Naive thymus-derived CD4-positive, alpha-beta T cell (primary cell): ENCODE data around the gene SH3RF3. TPM values are rescaled to one million over a fixed set of nuclear protein-coding genes. Genes with fewer than 3 reads are reported as not detected.
A peak's percentile ranks its signal among the peaks of the same experiment; 100 is the strongest.

Experiments
- ATAC-seq: fragments of 150-1000 bp; cut with Tn5 transposase; 2 replicates; pipeline ENCODE4 v1.10.0; 2021; ENCODE audit warnings: mild to moderate bottlenecking, moderate library complexity
- CTCF ChIA-PET: fragments of 350-600 bp; sonication (Branson Sonifier 250); formaldehyde crosslinking; loops from one replicate; lab custom pipeline; 2021; ENCODE audit warnings: antibody characterized with exemption; lab: Charles Lee
- POLR2A ChIA-PET: fragments of 350-600 bp; sonication (Branson Sonifier 250); formaldehyde crosslinking; loops from one replicate; lab custom pipeline; 2021; ENCODE audit warnings: antibody characterized with exemption, inconsistent platforms; lab: Charles Lee
- DNase-seq, 9 donors: peaks; one replicate each; pipeline versions ENCODE4 v3.0.0 to v3.0.0-alpha.2; 2020 to 2022; ENCODE audit warnings: mixed read lengths in 1 of 9
- H3K27ac ChIP-seq: one replicate; pipeline ENCODE4 v1.7.0; 2013; ENCODE audit warnings: mild to moderate bottlenecking, low read depth, low read length, moderate library complexity
- H3K27me3 ChIP-seq, 2 donors: one replicate each; pipeline ENCODE4 v1.7.0; 2013; ENCODE audit warnings: low read length in 2 of 2, mild to moderate bottlenecking in 2 of 2, moderate library complexity in 2 of 2; ENCODE audit not compliant: control insufficient read depth in 2 of 2, insufficient read depth in 2 of 2
- H3K36me3 ChIP-seq, 3 experiments: 1 replicate in 2 of 3; 2 replicates in 1 of 3; pipeline ENCODE4 v1.7.0; 2013; ENCODE audit warnings: low read length in 3 of 3, mild to moderate bottlenecking in 3 of 3, moderate library complexity in 1 of 3; ENCODE audit not compliant: insufficient read depth in 3 of 3, control insufficient read depth in 2 of 3
- H3K4me1 ChIP-seq, 2 donors: one replicate each; pipeline ENCODE4 v1.7.0; 2013; ENCODE audit warnings: low read length in 2 of 2, mild to moderate bottlenecking in 2 of 2, moderate library complexity in 1 of 2; ENCODE audit not compliant: control insufficient read depth in 2 of 2, insufficient read depth in 2 of 2
- H3K4me3 ChIP-seq: 2 replicates; pipeline ENCODE4 v1.7.0; 2013; ENCODE audit warnings: mild to moderate bottlenecking, low read length
- H3K9me3 ChIP-seq, 3 experiments: 1 replicate in 2 of 3; 2 replicates in 1 of 3; pipeline ENCODE4 v1.7.0; 2013; ENCODE audit warnings: low read length in 3 of 3; ENCODE audit not compliant: control insufficient read depth in 2 of 3
- H3K27ac Mint-ChIP-seq, 9 donors: one replicate each; pipeline ENCODE4 v1.8.0; 2020 to 2022; ENCODE audit warnings: mixed read lengths in 9 of 9, mild to moderate bottlenecking in 8 of 9, moderate library complexity in 5 of 9, inconsistent platforms in 2 of 9
- H3K27me3 Mint-ChIP-seq, 5 donors: one replicate each; pipeline ENCODE4 v1.8.0; 2021 to 2022; ENCODE audit warnings: mixed read lengths in 5 of 5, mild to moderate bottlenecking in 1 of 5
- H3K36me3 Mint-ChIP-seq, 5 donors: one replicate each; pipeline ENCODE4 v1.8.0; 2020 to 2022; ENCODE audit warnings: mixed read lengths in 5 of 5, mild to moderate bottlenecking in 3 of 5, inconsistent platforms in 1 of 5
- H3K4me1 Mint-ChIP-seq, 7 donors: one replicate each; pipeline ENCODE4 v1.8.0; 2020 to 2022; ENCODE audit warnings: mixed read lengths in 7 of 7, mild to moderate bottlenecking in 3 of 7, inconsistent platforms in 1 of 7
- H3K4me3 Mint-ChIP-seq, 10 donors: one replicate each; pipeline ENCODE4 v1.8.0; 2020 to 2022; ENCODE audit warnings: mild to moderate bottlenecking in 10 of 10, mixed read lengths in 10 of 10, moderate library complexity in 6 of 10, inconsistent platforms in 2 of 10
- H3K9me3 Mint-ChIP-seq, 11 donors: one replicate each; pipeline ENCODE4 v1.8.0; 2020 to 2022; ENCODE audit warnings: mixed read lengths in 11 of 11, mild to moderate bottlenecking in 4 of 11, inconsistent platforms in 1 of 11, moderate library complexity in 1 of 11
- intact Hi-C, 2 donors: fragments of 100-400 bp; cut with micrococcal nuclease; formaldehyde crosslinking; loops; one replicate each; pipeline ENCODE4 v1.15.1; 2023
- polyA plus RNA-seq, 2 donors: library from polyadenylated mRNA; unstranded; fragments of 300-500 nt; fragmentation: Illumina TruSeq; gene quantifications; one replicate each; pipeline ENCODE4 v1.2.3, GENCODE V29; 2021
- total RNA-seq, 6 experiments: library from RNA in 5 of 6; stranded (reverse) in 5 of 6; gene quantifications; 1 replicate in 5 of 6; 2 replicates in 1 of 6; pipeline ENCODE4 v1.2.3 and lab custom pipeline; 2021 to 2026

Gene SH3RF3
- total and polyA plus RNA-seq, 7 experiments from 2014 or later, result 0.19 to 11.5 (median 4.8) TPM

- Mint-ChIP-seq H3K27me3 (peaks cover 0 to 2% (median 0%) of the 10 kb centered on the region in 5 donors), H3K4me3 (no peak overlapping the region), H3K27ac (peak overlapping the region in 1 of 9 donors; percentile 48), H3K4me1 (peaks cover 0 to 39% (median 14%) of the 10 kb centered on the region in 7 donors), H3K36me3 (peaks cover 0 to 4% (median 0%) of the 10 kb centered on the region in 5 donors), H3K9me3 (peaks cover 0 to 2% (median 0%) of the 10 kb centered on the region in 11 donors)
- H3K36me3 ChIP-seq, result no peaks in the 10 kb centered on the region
- no peak overlapping the region for H3K27ac ChIP-seq
- H3K4me1 ChIP-seq, result no peaks in the 10 kb centered on the region
- ATAC-seq (no peak), DNase-seq (no peak)
- ChIA-PET CTCF (no interaction called here), POLR2A (no interaction called here)
- intact Hi-C loops, result no loop called here
- no peaks in the 10 kb centered on the region for H3K9me3 ChIP-seq
- no peak overlapping the region for H3K4me3 ChIP-seq
- H3K27me3 ChIP-seq, result no peaks in the 10 kb centered on the region
These were observed 140.9 kb downstream of the SH3RF3 start for GRCh38 chr2:109269706-109270504.

GRCh38 chr2:109270505-109271312, 141.7 kb downstream of the SH3RF3 start:
- DNase-seq (no peak), ATAC-seq (no peak)
- no peaks in the 10 kb centered on the region for H3K9me3 ChIP-seq
- peaks cover 0 to 4% (median 0%) of the 10 kb centered on the region in 5 donors for H3K36me3 Mint-ChIP-seq
- POLR2A ChIA-PET, result no interaction called here
- H3K9me3 Mint-ChIP-seq, result peaks cover 0 to 2% (median 0%) of the 10 kb centered on the region in 11 donors
- no peak overlapping the region for H3K4me3 ChIP-seq
- H3K27ac ChIP-seq, result no peak overlapping the region
- intact Hi-C loops, result no loop called here
- H3K27me3 ChIP-seq, result no peaks in the 10 kb centered on the region
- H3K27ac Mint-ChIP-seq, result peak overlapping the region in 1 of 9 donors; percentile 63
- peaks cover 0 to 2% (median 0%) of the 10 kb centered on the region in 5 donors for H3K27me3 Mint-ChIP-seq
- no peaks in the 10 kb centered on the region for H3K36me3 ChIP-seq
- no peaks in the 10 kb centered on the region for H3K4me1 ChIP-seq
- H3K4me1 Mint-ChIP-seq, result peaks cover 0 to 42% (median 14%) of the 10 kb centered on the region in 7 donors
- no peak overlapping the region for H3K4me3 Mint-ChIP-seq
- CTCF ChIA-PET, result no interaction called here

- H3K27ac ChIP-seq, result no peak overlapping the region
- no peak overlapping the region for H3K4me3 ChIP-seq
- H3K4me1 Mint-ChIP-seq, result peaks cover 0 to 35% (median 14%) of the 10 kb centered on the region in 7 donors
- no peaks in the 10 kb centered on the region for H3K4me1 ChIP-seq
- POLR2A ChIA-PET, result no interaction called here
- H3K27me3 Mint-ChIP-seq, result peaks cover 0 to 2% (median 0%) of the 10 kb centered on the region in 5 donors
- H3K36me3 Mint-ChIP-seq, result no peaks in the 10 kb centered on the region
- H3K27ac Mint-ChIP-seq, result no peak overlapping the region
- CTCF ChIA-PET, result no interaction called here
- no peaks in the 10 kb centered on the region for H3K27me3 ChIP-seq
- no peaks in the 10 kb centered on the region for H3K9me3 ChIP-seq
- no peaks in the 10 kb centered on the region for H3K9me3 Mint-ChIP-seq
- intact Hi-C loops, result no loop called here
- H3K36me3 ChIP-seq, result no peaks in the 10 kb centered on the region
- ATAC-seq, result no peak
- no peak for DNase-seq
- no peak overlapping the region for H3K4me3 Mint-ChIP-seq
These were observed 142.9 kb downstream of the SH3RF3 start for GRCh38 chr2:109271920-109272319.

DNA sequence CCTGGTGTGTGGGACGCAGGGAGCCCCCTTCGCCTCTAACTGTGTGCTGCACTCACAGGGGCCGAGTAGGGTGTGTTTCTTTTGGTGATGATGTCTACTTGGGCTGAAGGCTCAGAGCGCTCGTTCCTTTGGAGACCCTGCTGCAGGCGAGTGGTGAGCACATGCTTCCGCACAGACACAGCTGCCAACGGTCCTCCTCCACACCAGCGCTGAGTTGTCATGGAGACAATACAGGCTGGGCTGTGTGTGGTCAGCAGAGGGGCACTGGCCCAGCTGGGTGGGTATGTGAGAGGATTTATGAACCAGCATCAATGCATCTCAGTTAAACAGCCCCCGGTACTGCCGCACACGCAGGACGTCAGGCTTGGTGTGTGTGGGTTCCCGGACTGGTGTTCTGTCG, 143.5 kb downstream of the SH3RF3 start:
- no peak for ATAC-seq
- intact Hi-C loops, result no loop called here
- CTCF ChIA-PET, result no interaction called here

DNA sequence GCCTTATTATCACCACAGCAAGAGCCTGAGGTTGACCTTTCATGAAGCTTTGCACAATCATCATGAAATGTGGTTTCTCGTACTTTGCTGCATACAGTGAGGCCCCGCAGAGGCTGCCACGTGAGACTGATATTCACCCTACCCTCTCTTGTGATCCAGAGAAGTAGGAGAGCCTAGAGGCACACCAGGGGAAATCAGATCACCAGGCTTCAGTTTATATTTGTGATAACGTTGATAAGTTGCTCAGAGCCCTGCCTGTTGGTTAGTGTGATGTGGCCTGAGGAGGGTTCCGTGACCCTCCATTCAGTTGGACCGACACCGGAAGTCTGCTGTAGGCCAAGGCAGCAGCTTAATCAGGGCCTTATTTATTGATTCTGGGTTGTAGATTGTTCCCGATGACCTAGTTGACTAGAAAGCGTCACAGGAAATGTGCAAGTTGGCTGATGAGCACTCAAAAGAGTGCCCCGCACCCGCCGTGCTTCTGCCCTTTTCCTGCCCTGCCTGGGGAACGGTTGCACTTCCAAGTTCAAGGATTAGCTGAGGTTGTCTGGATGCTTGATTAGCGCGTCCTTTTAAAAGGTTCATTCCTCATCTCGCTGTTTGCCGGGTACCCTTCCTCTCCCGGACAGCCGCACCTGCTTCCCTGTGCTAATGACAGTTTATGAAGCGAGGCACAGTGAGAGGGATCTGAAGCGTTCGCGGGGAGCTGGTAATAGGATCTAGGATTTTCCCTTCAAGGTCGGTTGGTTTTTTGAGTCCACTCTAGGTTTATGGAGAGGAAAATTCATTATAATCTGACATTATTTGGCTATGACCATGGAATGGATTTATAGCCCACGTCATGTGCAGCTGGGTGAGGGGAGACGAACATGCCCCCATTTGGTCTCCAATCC, 146.4 kb downstream of the SH3RF3 start:
- H3K4me1 Mint-ChIP-seq, result peaks cover 0 to 31% (median 12%) of the 10 kb centered on the region in 7 donors
- Histone ChIP-seq H3K27me3 (no peaks in the 10 kb centered on the region), H3K4me1 (no peaks in the 10 kb centered on the region), H3K9me3 (no peaks in the 10 kb centered on the region), H3K27ac (no peak overlapping the region), H3K4me3 (no peak overlapping the region), H3K36me3 (no peaks in the 10 kb centered on the region)
- no peaks in the 10 kb centered on the region for H3K9me3 Mint-ChIP-seq
- ATAC-seq (peak; percentile 78), DNase-seq (no peak)
- ChIA-PET CTCF (interaction anchor here (0.7 kb wide), 1 partner anchor 104 kb away, joined by 4 read pairs; no protein-coding TSS in a partner anchor), POLR2A (no interaction called here)
- H3K4me3 Mint-ChIP-seq, result no peak overlapping the region
- H3K36me3 Mint-ChIP-seq, result no peaks in the 10 kb centered on the region
- intact Hi-C loops, result no loop called here
- H3K27me3 Mint-ChIP-seq, result peaks cover 0 to 2% (median 0%) of the 10 kb centered on the region in 5 donors
- no peak overlapping the region for H3K27ac Mint-ChIP-seq

More for the DNA sequence above, 143.5 kb downstream of the SH3RF3 start:
- H3K36me3 Mint-ChIP-seq, result no peaks in the 10 kb centered on the region
- H3K27ac Mint-ChIP-seq, result no peak overlapping the region
- Histone ChIP-seq H3K4me3 (no peak overlapping the region), H3K4me1 (no peaks in the 10 kb centered on the region), H3K36me3 (no peaks in the 10 kb centered on the region), H3K9me3 (no peaks in the 10 kb centered on the region), H3K27ac (no peak overlapping the region), H3K27me3 (no peaks in the 10 kb centered on the region)
- H3K9me3 Mint-ChIP-seq, result no peaks in the 10 kb centered on the region
- no peak for DNase-seq
- H3K4me1 Mint-ChIP-seq, result peaks cover 0 to 31% (median 12%) of the 10 kb centered on the region in 7 donors
- H3K27me3 Mint-ChIP-seq, result peaks cover 0 to 2% (median 0%) of the 10 kb centered on the region in 5 donors
- POLR2A ChIA-PET, result no interaction called here
- no peak overlapping the region for H3K4me3 Mint-ChIP-seq

GRCh38 chr2:109277406-109277805, 148.4 kb downstream of the SH3RF3 start:
- H3K27me3 ChIP-seq, result no peaks in the 10 kb centered on the region
- no peaks in the 10 kb centered on the region for H3K4me1 ChIP-seq
- ATAC-seq, result no peak
- no peaks in the 10 kb centered on the region for H3K9me3 Mint-ChIP-seq
- ChIA-PET CTCF (no interaction called here), POLR2A (no interaction called here)
- H3K27ac Mint-ChIP-seq, result no peak overlapping the region
- H3K27ac ChIP-seq, result no peak overlapping the region
- DNase-seq, result no peak
- no peaks in the 10 kb centered on the region for H3K27me3 Mint-ChIP-seq
- no peaks in the 10 kb centered on the region for H3K36me3 ChIP-seq
- H3K36me3 Mint-ChIP-seq, result no peaks in the 10 kb centered on the region
- H3K4me3 Mint-ChIP-seq, result no peak overlapping the region
- peaks cover 0 to 43% (median 9%) of the 10 kb centered on the region in 7 donors for H3K4me1 Mint-ChIP-seq
- no peak overlapping the region for H3K4me3 ChIP-seq
- intact Hi-C loops, result no loop called here
- H3K9me3 ChIP-seq, result no peaks in the 10 kb centered on the region
